WERI-Rb-1 (cell line): Measurements from ENCODE around the gene ASXL3.

Experiments
- DNase-seq: peaks from one replicate; pipeline ENCODE4 v3.0.0-alpha.2; 2020
- H3K27ac ChIP-seq: fragments of 250-450 bp; sonication (Bioruptor Pico); 2 replicates; pipeline ENCODE4 v1.5.1; 2020; ENCODE audit warnings: mild to moderate bottlenecking, moderate library complexity
- H3K27me3 ChIP-seq: fragments of 250-450 bp; sonication (Bioruptor Pico); 2 replicates; pipeline ENCODE4 v1.5.1; 2021; ENCODE audit warnings: mild to moderate bottlenecking, low read depth, moderate library complexity; ENCODE audit not compliant: insufficient read depth, severe bottlenecking
- H3K36me3 ChIP-seq: fragments of 250-450 bp; sonication (Bioruptor Pico); 2 replicates; pipeline ENCODE4 v1.5.1; 2020; ENCODE audit warnings: mild to moderate bottlenecking, moderate library complexity
- H3K4me3 ChIP-seq: 2 replicates; pipeline ENCODE4 v1.5.1; 2011; ENCODE audit warnings: low read depth, mild to moderate bottlenecking, control low read depth, low read length
- H3K9me3 ChIP-seq: fragments of 250-450 bp; sonication (Bioruptor Pico); 2 replicates; pipeline ENCODE4 v1.5.1; 2021; ENCODE audit warnings: mild to moderate bottlenecking, moderate library complexity; ENCODE audit not compliant: severe bottlenecking
- CTCF ChIP-seq: IDR thresholded peaks from 2 replicates; pipeline ENCODE4 v1.5.1; 2011; ENCODE audit warnings: low read depth, mild to moderate bottlenecking, control low read depth, inconsistent platforms, low read length

ASXL3 gene

GRCh38 chr18:33584548-33585430, 6.8 kb downstream of the ASXL3 start:
- H3K27ac ChIP-seq, result no peak overlapping the region
- H3K9me3 ChIP-seq, result no peaks in the 10 kb centered on the region
- no peaks in the 10 kb centered on the region for H3K36me3 ChIP-seq
- H3K27me3 ChIP-seq, result peaks cover 7% of the 10 kb centered on the region
- no peak for DNase-seq
- TF ChIP-seq CTCF, result no peak
- H3K4me3 ChIP-seq, result no peak overlapping the region

- no peak for TF ChIP-seq CTCF
- Histone ChIP-seq H3K9me3 (no peaks in the 10 kb centered on the region), H3K4me3 (no peak overlapping the region), H3K36me3 (no peaks in the 10 kb centered on the region), H3K27me3 (peaks cover 6% of the 10 kb centered on the region), H3K27ac (no peak overlapping the region)
- DNase-seq, result no peak
These were observed 7.4 kb downstream of the ASXL3 start for GRCh38 chr18:33585431-33585775.

- Histone ChIP-seq H3K27me3 (peaks cover 3% of the 10 kb centered on the region), H3K27ac (no peak overlapping the region), H3K9me3 (no peaks in the 10 kb centered on the region), H3K36me3 (no peaks in the 10 kb centered on the region), H3K4me3 (no peak overlapping the region)
- TF ChIP-seq CTCF, result no peak
- DNase-seq, result no peak
These were observed 10.3 kb downstream of the ASXL3 start for GRCh38 chr18:33588361-33588760.

- Histone ChIP-seq H3K36me3 (no peaks in the 10 kb centered on the region), H3K9me3 (no peaks in the 10 kb centered on the region), H3K27ac (no peak overlapping the region), H3K27me3 (no peaks in the 10 kb centered on the region), H3K4me3 (no peak overlapping the region)
- no peak for DNase-seq
- TF ChIP-seq CTCF, result no peak
These were observed 15.2 kb downstream of the ASXL3 start for GRCh38 chr18:33593261-33593660.

GRCh38 chr18:33594799-33595198, 16.8 kb downstream of the ASXL3 start:
- Histone ChIP-seq H3K9me3 (no peaks in the 10 kb centered on the region), H3K4me3 (no peak overlapping the region), H3K27me3 (no peaks in the 10 kb centered on the region), H3K27ac (no peak overlapping the region), H3K36me3 (no peaks in the 10 kb centered on the region)
- no peak for TF ChIP-seq CTCF
- no peak for DNase-seq
